ENCODE measurements around the gene OPN1LW.
"Not testable (repeated sequence)": the region's sequence is repeated elsewhere in the genome, so short reads cannot be mapped to it uniquely, and the experiment has no call there.

Gene OPN1LW

GRCh38 chrX:154132366-154132765 is 11.7 kb upstream of the OPN1LW start:
- no peak for DNase-seq

GRCh38 chrX:154135458-154136229 is 8.4 kb upstream of the OPN1LW start:
- no peak for DNase-seq

- peak in 36 of 56 donors; percentile 3 to 70 (median 16) for DNase-seq
These were observed 7.3 kb upstream of the OPN1LW start for GRCh38 chrX:154136627-154137161.

GRCh38 chrX:154138857-154139256 is 5.2 kb upstream of the OPN1LW start:
- no peak for DNase-seq

- DNase-seq: no peak
These were observed 3.8 kb upstream of the OPN1LW start for GRCh38 chrX:154140206-154140605.

- DNase-seq: no peak
These were observed 3.3 kb upstream of the OPN1LW start for GRCh38 chrX:154140742-154141141.

- DNase-seq: no peak
These were observed 1.7 kb upstream of the OPN1LW start for GRCh38 chrX:154142386-154142785.

GRCh38 chrX:154142950-154143745 is 895 bp upstream of the OPN1LW start:
- no peak for DNase-seq

- DNase-seq: not testable (repeated sequence)
These were observed 7.0 kb downstream of the OPN1LW start for GRCh38 chrX:154151030-154151429.

- not testable (repeated sequence) for DNase-seq
These were observed 12.2 kb downstream of the OPN1LW start for GRCh38 chrX:154156221-154156620.

GRCh38 chrX:154157207-154157606 is 13.2 kb downstream of the OPN1LW start:
- not testable (repeated sequence) for DNase-seq

GRCh38 chrX:154159345-154159744 is 15.3 kb downstream of the OPN1LW start:
- not testable (repeated sequence) for DNase-seq

- not testable (repeated sequence) for DNase-seq
These were observed 20.9 kb downstream of the OPN1LW start for GRCh38 chrX:154164902-154165301.

- not testable (repeated sequence) for DNase-seq
These were observed 24.3 kb downstream of the OPN1LW start for GRCh38 chrX:154168384-154168783.

GRCh38 chrX:154172535-154172943 is 28.5 kb downstream of the OPN1LW start:
- not testable (repeated sequence) for DNase-seq

GRCh38 chrX:154174356-154174755 is 30.3 kb downstream of the OPN1LW start:
- DNase-seq: not testable (repeated sequence)

- DNase-seq: not testable (repeated sequence)
These were observed 38.3 kb downstream of the OPN1LW start, which contains the start of gene OPN1MW for GRCh38 chrX:154182296-154182695. Gene OPN1MW (plus strand): TSS chrX:154182596. CDS start chrX:154182678, 82 bp downstream.

GRCh38 chrX:154183794-154184193 is 39.8 kb downstream of the OPN1LW start:
- not testable (repeated sequence) for DNase-seq

- not testable (repeated sequence) for DNase-seq
These were observed 48.8 kb downstream of the OPN1LW start for GRCh38 chrX:154192846-154193245.

- DNase-seq: not testable (repeated sequence)
These were observed 50.3 kb downstream of the OPN1LW start for GRCh38 chrX:154194316-154194715.

GRCh38 chrX:154196466-154196865 is 52.4 kb downstream of the OPN1LW start:
- not testable (repeated sequence) for DNase-seq

All from nucleus accumbens (tissue), 56 donors.